Nephron (organoid): Measurements from ENCODE around the gene GLP1R.

ENCODE experiments used
- H3K27ac Mint-ChIP-seq, 3 experiments: 2 replicates each; pipeline ENCODE4 v1.8.0; 2020; ENCODE audit warnings: mixed read lengths in 3 of 3, mild to moderate bottlenecking in 2 of 3, moderate library complexity in 1 of 3
- H3K27me3 Mint-ChIP-seq: 2 replicates; pipeline ENCODE4 v1.8.0; 2021; ENCODE audit warnings: low read depth, mild to moderate bottlenecking, moderate library complexity, mixed read lengths
- H3K36me3 Mint-ChIP-seq: 2 replicates; pipeline ENCODE4 v1.8.0; 2020; ENCODE audit warnings: low read depth, mixed read lengths
- H3K4me1 Mint-ChIP-seq: 2 replicates; pipeline ENCODE4 v1.8.0; 2020; ENCODE audit warnings: mixed read lengths
- H3K4me3 Mint-ChIP-seq, 3 experiments: 2 replicates each; pipeline ENCODE4 v1.8.0; 2020; ENCODE audit warnings: mild to moderate bottlenecking in 3 of 3, mixed read lengths in 3 of 3, moderate library complexity in 2 of 3
- H3K9me3 Mint-ChIP-seq: 2 replicates; pipeline ENCODE4 v1.8.0; 2020; ENCODE audit warnings: mixed read lengths
- CTCF ChIP-seq, 3 experiments: fragments of 200-600 bp; sonication (generic); IDR thresholded peaks; one replicate each; pipeline ENCODE4 v1.5.0; 2021; ENCODE audit warnings: antibody characterized with exemption in 3 of 3; ENCODE audit not compliant: unreplicated experiment in 3 of 3

GLP1R gene

GRCh38 chr6:39137245-39137644 is 88.7 kb downstream of the GLP1R start:
- H3K27ac Mint-ChIP-seq: no peak overlapping the region
- H3K4me1 Mint-ChIP-seq: no peaks in the 10 kb centered on the region
- TF ChIP-seq CTCF (IDR thresholded peaks at IDR 0.05; ENCODE audit: unreplicated experiment in 3 of 3): no peak
- no peaks in the 10 kb centered on the region for H3K36me3 Mint-ChIP-seq
- H3K4me3 Mint-ChIP-seq: no peak overlapping the region
- H3K9me3 Mint-ChIP-seq: peaks cover 2% of the 10 kb centered on the region
- peaks cover 19% of the 10 kb centered on the region for H3K27me3 Mint-ChIP-seq
